ENCODE measurements around the gene SDK1. TPM values are rescaled to one million over a fixed set of nuclear protein-coding genes. Genes with fewer than 3 reads are reported as not detected.
"Not testable (repeated sequence)": the region's sequence is repeated elsewhere in the genome, so short reads cannot be mapped to it uniquely, and the experiment has no call there.

SDK1 gene
- total and polyA plus RNA-seq, 2 donors, result 3.2 to 7.8 TPM

DNA sequence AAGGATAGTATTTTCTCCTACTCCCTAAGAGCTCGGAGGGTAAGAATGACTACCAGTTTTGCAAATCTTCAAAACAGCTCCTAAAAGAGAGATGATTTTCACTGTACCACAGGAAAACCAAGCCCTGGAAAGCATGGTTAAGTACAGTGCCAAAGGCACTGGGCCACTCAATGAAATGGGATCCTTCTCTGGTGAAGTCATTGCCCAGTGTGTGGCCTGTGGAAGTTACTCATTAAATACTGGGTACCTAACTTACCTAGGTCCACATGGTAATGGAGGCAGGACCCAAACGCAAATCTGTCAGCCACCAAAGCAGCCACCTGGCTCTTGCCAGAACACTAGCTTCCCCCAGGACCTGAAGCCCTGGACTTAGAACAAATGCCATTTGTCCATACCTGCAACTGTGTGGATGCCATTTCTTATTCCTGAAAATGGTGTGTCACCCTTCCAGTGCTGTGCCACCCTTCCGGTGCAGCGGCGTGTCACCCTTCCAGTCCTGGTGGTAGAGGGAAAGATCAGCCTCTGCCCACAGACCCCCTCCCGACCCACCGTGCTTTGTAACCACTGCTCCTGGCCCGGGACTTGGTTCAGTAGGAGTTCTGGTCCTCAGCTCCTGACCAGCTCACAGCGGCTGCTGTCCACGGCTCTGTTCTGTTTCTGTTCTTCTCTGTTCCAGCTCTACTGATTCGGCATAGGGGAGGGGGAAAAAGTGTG lies 659.2 kb downstream of the SDK1 start:
- H3K27ac ChIP-seq (ENCODE audit: low read depth in 1 of 2, low read length in 1 of 2), result peak overlapping the region in 1 of 2 donors; percentile 12
- DNase-seq (ENCODE audit: low read depth in 6 of 9, low spot score in 9 of 9), result no peak
- peaks cover 0 to 5% of the 10 kb centered on the region in 2 donors for H3K4me1 ChIP-seq (ENCODE audit: control insufficient read depth in 2 of 2, insufficient read depth in 2 of 2, low read length in 2 of 2)
- no peaks in the 10 kb centered on the region for H3K36me3 ChIP-seq (ENCODE audit: control insufficient read depth in 2 of 2, insufficient read depth in 2 of 2, low read length in 1 of 2)
- H3K27me3 ChIP-seq (ENCODE audit: control insufficient read depth in 2 of 2, insufficient read depth in 1 of 2, low read length in 1 of 2), result no peaks in the 10 kb centered on the region
- no peak overlapping the region for H3K4me3 ChIP-seq (ENCODE audit: low read length in 2 of 2)
- peaks cover 0 to 3% of the 10 kb centered on the region in 2 donors for H3K9me3 ChIP-seq (ENCODE audit: control insufficient read depth in 2 of 2, insufficient read depth in 1 of 2, low read length in 1 of 2)
- 92% methylated on average over 11 of the region's 11 CpGs for WGBS

DNA sequence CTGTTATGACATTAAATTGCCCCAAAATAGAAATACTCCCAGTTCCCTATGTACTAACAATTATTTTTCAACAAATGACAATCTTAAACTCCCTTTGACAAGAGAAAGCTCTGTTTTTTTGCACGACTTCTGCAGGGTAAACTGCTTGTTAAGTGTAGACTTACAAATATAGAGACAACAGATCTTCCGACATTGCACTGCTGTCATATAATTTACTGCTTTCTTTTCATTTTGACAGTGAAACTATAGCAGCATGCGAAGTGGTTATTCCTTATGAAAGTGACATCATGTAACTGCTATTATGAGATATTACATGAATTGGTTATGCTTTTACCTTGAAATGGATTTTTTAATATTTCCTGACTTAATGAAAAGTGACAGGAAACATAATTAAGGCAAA lies 659.9 kb downstream of the SDK1 start:
- Histone ChIP-seq H3K9me3 (ENCODE audit: control insufficient read depth in 2 of 2, insufficient read depth in 1 of 2, low read length in 1 of 2) (peaks cover 0 to 3% of the 10 kb centered on the region in 2 donors), H3K27ac (ENCODE audit: low read depth in 1 of 2, low read length in 1 of 2) (no peak overlapping the region), H3K4me3 (ENCODE audit: low read length in 2 of 2) (no peak overlapping the region), H3K36me3 (ENCODE audit: control insufficient read depth in 2 of 2, insufficient read depth in 2 of 2, low read length in 1 of 2) (no peaks in the 10 kb centered on the region), H3K4me1 (ENCODE audit: control insufficient read depth in 2 of 2, insufficient read depth in 2 of 2, low read length in 2 of 2) (peaks cover 0 to under 1% of the 10 kb centered on the region in 2 donors), H3K27me3 (ENCODE audit: control insufficient read depth in 2 of 2, insufficient read depth in 1 of 2, low read length in 1 of 2) (no peaks in the 10 kb centered on the region)
- DNase-seq (ENCODE audit: low read depth in 6 of 9, low spot score in 9 of 9), result no peak
- WGBS, result 89% methylated on average over 3 of the region's 3 CpGs

DNA sequence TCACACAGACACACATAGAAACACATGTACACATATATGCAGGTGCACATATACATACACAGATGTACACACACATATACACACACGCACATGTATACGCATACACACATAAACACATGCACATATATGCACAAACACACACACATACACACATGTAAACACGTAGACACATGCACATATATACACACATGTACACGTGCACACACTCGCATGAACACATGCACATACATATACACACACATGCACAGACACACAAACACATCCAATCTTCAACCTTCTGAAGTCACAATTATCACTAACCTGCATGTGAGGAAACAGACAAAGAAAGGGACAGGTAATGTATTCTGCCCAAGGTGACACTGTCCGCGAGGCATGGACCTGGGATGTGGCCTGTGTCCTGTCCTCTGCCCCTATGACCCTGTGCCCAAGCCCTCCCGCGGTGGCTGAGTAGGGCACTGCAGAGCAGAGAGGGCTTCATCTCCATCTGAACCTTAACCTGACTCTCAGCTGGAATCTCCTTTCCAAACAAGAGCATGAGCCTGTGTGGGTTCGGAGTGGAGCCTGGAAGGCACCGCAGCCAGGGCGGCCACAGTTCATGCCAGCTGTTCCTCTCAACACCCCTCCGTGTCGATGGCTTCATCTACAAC lies 660.9 kb downstream of the SDK1 start:
- 97% methylated on average over 14 of the region's 14 CpGs for WGBS
- no peak overlapping the region for H3K4me3 ChIP-seq (ENCODE audit: low read length in 2 of 2)
- no peaks in the 10 kb centered on the region for H3K4me1 ChIP-seq (ENCODE audit: control insufficient read depth in 2 of 2, insufficient read depth in 2 of 2, low read length in 2 of 2)
- no peaks in the 10 kb centered on the region for H3K27me3 ChIP-seq (ENCODE audit: control insufficient read depth in 2 of 2, insufficient read depth in 1 of 2, low read length in 1 of 2)
- no peaks in the 10 kb centered on the region for H3K36me3 ChIP-seq (ENCODE audit: control insufficient read depth in 2 of 2, insufficient read depth in 2 of 2, low read length in 1 of 2)
- peaks cover 0 to 3% of the 10 kb centered on the region in 2 donors for H3K9me3 ChIP-seq (ENCODE audit: control insufficient read depth in 2 of 2, insufficient read depth in 1 of 2, low read length in 1 of 2)
- H3K27ac ChIP-seq (ENCODE audit: low read depth in 1 of 2, low read length in 1 of 2), result no peak overlapping the region
- DNase-seq (ENCODE audit: low read depth in 6 of 9, low spot score in 9 of 9), result no peak

DNA sequence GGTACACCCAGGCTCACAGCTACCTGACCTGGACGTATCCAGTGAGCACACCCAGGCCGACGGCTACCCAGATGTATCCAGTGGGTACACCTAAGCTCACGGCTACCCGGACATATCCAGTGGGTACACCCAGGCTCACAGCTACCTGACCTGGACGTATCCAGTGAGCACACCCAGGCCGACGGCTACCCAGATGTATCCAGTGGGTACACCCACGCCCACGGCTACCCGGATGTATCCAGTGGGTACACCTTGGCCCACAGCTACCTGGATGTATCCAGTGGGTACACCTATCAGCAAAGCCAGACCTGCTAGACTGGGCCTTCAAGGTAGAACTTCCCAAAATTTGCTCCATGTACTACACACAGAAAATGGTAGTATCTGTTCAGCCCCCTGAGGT lies 662.7 kb downstream of the SDK1 start:
- DNase-seq (ENCODE audit: low read depth in 6 of 9, low spot score in 9 of 9); H3K4me1 ChIP-seq (ENCODE audit: control insufficient read depth in 2 of 2, insufficient read depth in 2 of 2, low read length in 2 of 2); H3K27ac ChIP-seq (ENCODE audit: low read depth in 1 of 2, low read length in 1 of 2); H3K4me3 ChIP-seq (ENCODE audit: low read length in 2 of 2); H3K36me3 ChIP-seq (ENCODE audit: control insufficient read depth in 2 of 2, insufficient read depth in 2 of 2, low read length in 1 of 2); H3K9me3 ChIP-seq (ENCODE audit: control insufficient read depth in 2 of 2, insufficient read depth in 1 of 2, low read length in 1 of 2); H3K27me3 ChIP-seq (ENCODE audit: control insufficient read depth in 2 of 2, insufficient read depth in 1 of 2, low read length in 1 of 2): not testable (repeated sequence)
- 95% methylated on average over 11 of the region's 11 CpGs for WGBS

DNA sequence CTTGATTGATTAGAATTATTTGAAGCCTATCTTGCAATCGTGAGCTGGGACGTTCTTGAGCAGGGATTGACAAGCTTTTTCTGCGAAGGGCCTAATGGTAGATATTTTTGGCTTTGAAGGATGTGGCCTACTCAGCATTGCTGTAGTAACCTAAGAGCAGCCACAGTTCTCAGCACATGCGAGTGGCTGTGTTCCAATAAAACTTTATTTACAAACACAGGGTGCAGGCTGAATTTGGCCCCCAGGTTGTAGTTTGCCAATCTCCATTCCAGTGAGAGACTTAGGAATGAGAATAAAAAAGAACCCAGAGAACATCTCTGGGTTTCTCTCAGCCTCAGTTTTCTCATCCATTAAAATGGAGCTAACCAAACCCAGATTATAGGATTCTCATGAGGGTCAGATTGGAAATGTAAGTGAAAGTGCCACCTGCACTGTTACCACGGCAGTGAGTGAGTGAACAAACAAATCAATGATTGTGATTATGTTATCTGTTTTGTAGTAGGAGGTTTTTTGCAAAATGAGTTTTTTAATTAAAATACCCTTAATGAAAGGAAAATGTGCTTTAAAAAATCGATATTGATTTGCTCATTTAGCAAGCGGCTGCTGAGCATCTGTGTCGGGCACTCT lies 664.0 kb downstream of the SDK1 start:
- no peak overlapping the region for H3K4me3 ChIP-seq (ENCODE audit: low read length in 2 of 2)
- no peaks in the 10 kb centered on the region for H3K4me1 ChIP-seq (ENCODE audit: control insufficient read depth in 2 of 2, insufficient read depth in 2 of 2, low read length in 2 of 2)
- no peaks in the 10 kb centered on the region for H3K36me3 ChIP-seq (ENCODE audit: control insufficient read depth in 2 of 2, insufficient read depth in 2 of 2, low read length in 1 of 2)
- no peak for DNase-seq (ENCODE audit: low read depth in 6 of 9, low spot score in 9 of 9)
- 95% methylated on average over 8 of the region's 8 CpGs for WGBS
- peaks cover 0 to 3% of the 10 kb centered on the region in 2 donors for H3K9me3 ChIP-seq (ENCODE audit: control insufficient read depth in 2 of 2, insufficient read depth in 1 of 2, low read length in 1 of 2)
- no peak overlapping the region for H3K27ac ChIP-seq (ENCODE audit: low read depth in 1 of 2, low read length in 1 of 2)
- H3K27me3 ChIP-seq (ENCODE audit: control insufficient read depth in 2 of 2, insufficient read depth in 1 of 2, low read length in 1 of 2), result no peaks in the 10 kb centered on the region

DNA sequence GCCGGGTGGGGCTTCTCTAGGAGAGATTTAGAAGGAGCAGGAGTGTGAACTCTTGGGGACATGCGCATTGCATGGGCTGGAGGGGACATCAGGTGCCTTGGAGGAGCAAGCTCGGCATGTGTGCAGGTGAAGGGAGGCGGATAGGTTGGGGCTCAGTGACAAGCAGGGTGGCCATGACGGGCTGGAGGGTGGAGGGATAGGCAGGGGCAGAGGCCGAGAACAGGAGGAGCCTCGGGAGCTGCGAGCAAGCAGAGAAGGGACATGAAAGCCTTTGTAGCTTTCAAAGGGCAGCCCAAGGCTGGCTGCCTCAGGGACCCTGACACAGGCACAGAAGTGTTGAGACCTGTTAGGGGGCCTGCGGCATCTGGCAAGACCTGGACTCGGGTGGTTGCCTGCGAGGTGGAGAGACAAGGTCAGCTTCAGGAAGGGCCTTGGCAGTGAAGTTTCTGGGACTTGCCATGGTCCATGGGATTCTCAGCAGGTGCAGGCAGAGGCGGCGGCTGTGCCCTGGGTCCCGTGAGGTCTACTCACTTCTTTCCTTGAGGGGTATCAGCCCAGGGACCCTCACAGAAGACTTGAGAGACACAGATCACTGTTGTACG lies 664.8 kb downstream of the SDK1 start:
- H3K4me3 ChIP-seq (ENCODE audit: low read length in 2 of 2), result no peak overlapping the region
- peaks cover 0 to 3% of the 10 kb centered on the region in 2 donors for H3K9me3 ChIP-seq (ENCODE audit: control insufficient read depth in 2 of 2, insufficient read depth in 1 of 2, low read length in 1 of 2)
- no peaks in the 10 kb centered on the region for H3K4me1 ChIP-seq (ENCODE audit: control insufficient read depth in 2 of 2, insufficient read depth in 2 of 2, low read length in 2 of 2)
- no peaks in the 10 kb centered on the region for H3K36me3 ChIP-seq (ENCODE audit: control insufficient read depth in 2 of 2, insufficient read depth in 2 of 2, low read length in 1 of 2)
- no peak for DNase-seq (ENCODE audit: low read depth in 6 of 9, low spot score in 9 of 9)
- H3K27me3 ChIP-seq (ENCODE audit: control insufficient read depth in 2 of 2, insufficient read depth in 1 of 2, low read length in 1 of 2), result no peaks in the 10 kb centered on the region
- H3K27ac ChIP-seq (ENCODE audit: low read depth in 1 of 2, low read length in 1 of 2), result no peak overlapping the region
- 92% methylated on average over 15 of the region's 15 CpGs for WGBS

DNA sequence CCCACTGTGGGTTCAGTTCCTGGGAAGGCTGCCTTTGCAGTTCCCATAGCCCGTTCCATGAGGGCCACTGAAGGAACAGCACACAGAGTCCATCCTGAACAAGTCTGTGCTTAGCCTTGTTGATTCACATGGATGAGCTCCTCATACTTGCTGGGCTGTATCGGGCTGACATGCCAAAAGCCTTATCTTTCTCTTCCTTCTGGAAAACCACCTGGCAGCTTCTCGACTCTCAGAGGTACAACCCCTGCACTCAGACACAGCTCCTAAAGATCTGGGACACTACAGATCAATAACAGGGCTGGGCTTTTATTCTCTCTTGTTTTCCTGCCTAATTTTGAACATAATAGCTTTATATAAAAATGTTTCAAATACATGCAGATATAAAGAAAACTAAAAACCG lies 667.2 kb downstream of the SDK1 start:
- peak in 1 of 9 donors; percentile 9 for DNase-seq (ENCODE audit: low read depth in 6 of 9, low spot score in 9 of 9)
- peaks cover 0 to 5% of the 10 kb centered on the region in 2 donors for H3K9me3 ChIP-seq (ENCODE audit: control insufficient read depth in 2 of 2, insufficient read depth in 1 of 2, low read length in 1 of 2)
- H3K4me3 ChIP-seq (ENCODE audit: low read length in 2 of 2), result no peak overlapping the region
- H3K4me1 ChIP-seq (ENCODE audit: control insufficient read depth in 2 of 2, insufficient read depth in 2 of 2, low read length in 2 of 2), result no peaks in the 10 kb centered on the region
- H3K36me3 ChIP-seq (ENCODE audit: control insufficient read depth in 2 of 2, insufficient read depth in 2 of 2, low read length in 1 of 2), result no peaks in the 10 kb centered on the region
- 86% methylated on average over 4 of the region's 4 CpGs for WGBS
- H3K27me3 ChIP-seq (ENCODE audit: control insufficient read depth in 2 of 2, insufficient read depth in 1 of 2, low read length in 1 of 2), result no peaks in the 10 kb centered on the region
- H3K27ac ChIP-seq (ENCODE audit: low read depth in 1 of 2, low read length in 1 of 2), result peak overlapping the region in 1 of 2 donors; percentile 26

DNA sequence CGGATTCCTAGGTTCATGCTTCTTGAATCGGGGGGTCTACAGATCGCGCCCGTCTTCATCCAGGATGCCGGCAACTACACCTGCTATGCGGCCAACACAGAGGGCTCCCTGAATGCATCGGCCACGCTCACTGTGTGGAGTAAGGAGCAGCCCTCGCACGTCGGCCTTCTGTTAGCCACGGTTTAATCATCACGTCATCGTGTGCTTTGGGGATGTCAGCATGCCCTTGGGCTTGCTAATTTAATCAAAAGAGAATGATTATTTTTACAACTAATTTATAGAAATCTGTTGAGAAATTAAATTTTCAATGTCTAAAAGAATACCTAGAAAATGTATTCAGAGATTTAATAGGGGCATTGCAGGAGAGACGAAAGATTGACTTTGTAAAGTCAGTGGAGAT lies 668.2 kb downstream of the SDK1 start:
- Histone ChIP-seq H3K4me1 (ENCODE audit: control insufficient read depth in 2 of 2, insufficient read depth in 2 of 2, low read length in 2 of 2) (no peaks in the 10 kb centered on the region), H3K36me3 (ENCODE audit: control insufficient read depth in 2 of 2, insufficient read depth in 2 of 2, low read length in 1 of 2) (no peaks in the 10 kb centered on the region), H3K9me3 (ENCODE audit: control insufficient read depth in 2 of 2, insufficient read depth in 1 of 2, low read length in 1 of 2) (peaks cover 0 to 6% of the 10 kb centered on the region in 2 donors), H3K27ac (ENCODE audit: low read depth in 1 of 2, low read length in 1 of 2) (no peak overlapping the region), H3K4me3 (ENCODE audit: low read length in 2 of 2) (no peak overlapping the region), H3K27me3 (ENCODE audit: control insufficient read depth in 2 of 2, insufficient read depth in 1 of 2, low read length in 1 of 2) (no peaks in the 10 kb centered on the region)
- 97% methylated on average over 16 of the region's 16 CpGs for WGBS
- DNase-seq (ENCODE audit: low read depth in 6 of 9, low spot score in 9 of 9), result no peak

DNA sequence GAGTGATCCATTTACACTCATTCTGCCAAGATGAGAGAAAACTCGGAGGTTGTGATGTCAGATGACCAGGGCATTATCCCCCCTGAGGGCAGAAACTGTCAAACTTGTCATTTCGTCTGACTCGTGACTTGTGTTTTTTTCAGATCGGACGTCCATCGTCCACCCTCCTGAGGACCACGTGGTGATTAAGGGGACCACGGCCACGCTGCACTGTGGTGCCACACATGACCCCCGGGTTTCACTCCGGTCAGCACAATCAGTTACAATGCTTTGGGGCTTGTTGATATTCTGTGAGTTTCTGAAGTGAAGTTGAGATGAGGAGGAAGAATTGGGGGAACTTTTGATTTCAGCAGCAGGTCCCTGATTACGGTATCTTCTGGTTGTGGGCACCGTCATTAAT lies 670.3 kb downstream of the SDK1 start:
- DNase-seq (ENCODE audit: low read depth in 6 of 9, low spot score in 9 of 9), result no peak
- Histone ChIP-seq H3K27me3 (ENCODE audit: control insufficient read depth in 2 of 2, insufficient read depth in 1 of 2, low read length in 1 of 2) (no peaks in the 10 kb centered on the region), H3K9me3 (ENCODE audit: control insufficient read depth in 2 of 2, insufficient read depth in 1 of 2, low read length in 1 of 2) (peaks cover 0 to 21% of the 10 kb centered on the region in 2 donors), H3K36me3 (ENCODE audit: control insufficient read depth in 2 of 2, insufficient read depth in 2 of 2, low read length in 1 of 2) (no peaks in the 10 kb centered on the region), H3K27ac (ENCODE audit: low read depth in 1 of 2, low read length in 1 of 2) (no peak overlapping the region), H3K4me3 (ENCODE audit: low read length in 2 of 2) (no peak overlapping the region), H3K4me1 (ENCODE audit: control insufficient read depth in 2 of 2, insufficient read depth in 2 of 2, low read length in 2 of 2) (no peaks in the 10 kb centered on the region)
- 93% methylated on average over 13 of the region's 13 CpGs for WGBS

Measured in thymus (tissue), 11 donors.